Mucosa of rectum (tissue), 2 donors: ENCODE results near the gene HOXB1.

Source experiments
- H3K27ac ChIP-seq, 2 donors: one replicate each; pipeline ENCODE4 v1.7.0; 2013; ENCODE audit warnings: inconsistent platforms in 2 of 2, low read depth in 2 of 2, low read length in 2 of 2
- H3K27me3 ChIP-seq, 2 donors: one replicate each; pipeline ENCODE4 v1.7.0; 2013; ENCODE audit warnings: low read length in 2 of 2; ENCODE audit not compliant: control insufficient read depth in 2 of 2, insufficient read depth in 2 of 2
- H3K36me3 ChIP-seq, 2 donors: one replicate each; pipeline ENCODE4 v1.7.0; 2013; ENCODE audit warnings: low read length in 2 of 2; ENCODE audit not compliant: control insufficient read depth in 2 of 2, insufficient read depth in 2 of 2
- H3K4me1 ChIP-seq, 2 donors: one replicate each; pipeline ENCODE4 v1.7.0; 2013; ENCODE audit warnings: low read length in 2 of 2, mild to moderate bottlenecking in 1 of 2; ENCODE audit not compliant: control insufficient read depth in 2 of 2, insufficient read depth in 2 of 2
- H3K4me3 ChIP-seq, 2 donors: one replicate each; pipeline ENCODE4 v1.7.0; 2013; ENCODE audit warnings: low read length in 2 of 2
- H3K9ac ChIP-seq, 2 donors: one replicate each; pipeline ENCODE4 v1.7.0; 2013; ENCODE audit warnings: low read length in 2 of 2, low read depth in 1 of 2, mild to moderate bottlenecking in 1 of 2
- H3K9me3 ChIP-seq, 2 donors: one replicate each; pipeline ENCODE4 v1.7.0; 2013; ENCODE audit warnings: low read length in 2 of 2; ENCODE audit not compliant: control insufficient read depth in 2 of 2
- donor health status: healthy.
- donor health status: Normal muscosa, but diverticular disease.

Gene HOXB1

GRCh38 chr17:48532261-48532660 is 1.4 kb upstream of the HOXB1 start:
- no peak overlapping the region for H3K9ac ChIP-seq
- no peak overlapping the region for H3K27ac ChIP-seq
- H3K36me3 ChIP-seq = no peaks in the 10 kb centered on the region
- no peaks in the 10 kb centered on the region for H3K4me1 ChIP-seq
- no peak overlapping the region for H3K4me3 ChIP-seq
- no peaks in the 10 kb centered on the region for H3K9me3 ChIP-seq
- peaks cover 0 to 2% of the 10 kb centered on the region in 2 donors for H3K27me3 ChIP-seq

- Histone ChIP-seq H3K4me1 (no peaks in the 10 kb centered on the region), H3K4me3 (no peak overlapping the region), H3K9me3 (no peaks in the 10 kb centered on the region), H3K27ac (no peak overlapping the region), H3K27me3 (peaks cover 4 to 8% of the 10 kb centered on the region in 2 donors), H3K36me3 (no peaks in the 10 kb centered on the region), H3K9ac (no peak overlapping the region)
Measured at GRCh38 chr17:48530208-48530886, 464 bp downstream of the HOXB1 start.

GRCh38 chr17:48529683-48530009 is 1.2 kb downstream of the HOXB1 start:
- no peak overlapping the region for H3K4me3 ChIP-seq
- no peaks in the 10 kb centered on the region for H3K9me3 ChIP-seq
- no peaks in the 10 kb centered on the region for H3K4me1 ChIP-seq
- no peak overlapping the region for H3K9ac ChIP-seq
- H3K27me3 ChIP-seq = peaks cover 4 to 10% of the 10 kb centered on the region in 2 donors
- no peak overlapping the region for H3K27ac ChIP-seq
- no peaks in the 10 kb centered on the region for H3K36me3 ChIP-seq

GRCh38 chr17:48528936-48529682 is 1.7 kb downstream of the HOXB1 start:
- H3K4me1 ChIP-seq = no peaks in the 10 kb centered on the region
- H3K9ac ChIP-seq = no peak overlapping the region
- H3K27me3 ChIP-seq = peaks cover 4 to 10% of the 10 kb centered on the region in 2 donors
- H3K4me3 ChIP-seq = no peak overlapping the region
- no peak overlapping the region for H3K27ac ChIP-seq
- no peaks in the 10 kb centered on the region for H3K36me3 ChIP-seq
- H3K9me3 ChIP-seq = no peaks in the 10 kb centered on the region

- Histone ChIP-seq H3K4me3 (no peak overlapping the region), H3K36me3 (no peaks in the 10 kb centered on the region), H3K9ac (no peak overlapping the region), H3K4me1 (no peaks in the 10 kb centered on the region), H3K9me3 (no peaks in the 10 kb centered on the region), H3K27ac (no peak overlapping the region), H3K27me3 (peaks cover 4 to 10% of the 10 kb centered on the region in 2 donors)
Measured at GRCh38 chr17:48528153-48528935, 2.5 kb downstream of the HOXB1 start.

- Histone ChIP-seq H3K9ac (no peak overlapping the region), H3K4me1 (no peaks in the 10 kb centered on the region), H3K9me3 (no peaks in the 10 kb centered on the region), H3K36me3 (no peaks in the 10 kb centered on the region), H3K27me3 (peaks cover 4 to 10% of the 10 kb centered on the region in 2 donors), H3K27ac (no peak overlapping the region), H3K4me3 (no peak overlapping the region)
Measured at GRCh38 chr17:48527547-48527932, 3.3 kb downstream of the HOXB1 start.

- no peak overlapping the region for H3K4me3 ChIP-seq
- H3K36me3 ChIP-seq = no peaks in the 10 kb centered on the region
- no peaks in the 10 kb centered on the region for H3K9me3 ChIP-seq
- H3K27ac ChIP-seq = no peak overlapping the region
- no peak overlapping the region for H3K9ac ChIP-seq
- peaks cover 4 to 10% of the 10 kb centered on the region in 2 donors for H3K27me3 ChIP-seq
- peaks cover 0 to 4% of the 10 kb centered on the region in 2 donors for H3K4me1 ChIP-seq
Measured at GRCh38 chr17:48526608-48527546, 3.9 kb downstream of the HOXB1 start.

GRCh38 chr17:48523010-48523409 is 7.8 kb downstream of the HOXB1 start:
- no peak overlapping the region for H3K9ac ChIP-seq
- peaks cover 4 to 8% of the 10 kb centered on the region in 2 donors for H3K27me3 ChIP-seq
- H3K27ac ChIP-seq = no peak overlapping the region

GRCh38 chr17:48522031-48522653 is 8.7 kb downstream of the HOXB1 start:
- H3K9ac ChIP-seq = no peak overlapping the region
- H3K4me3 ChIP-seq = no peak overlapping the region
- peaks cover 0 to 7% of the 10 kb centered on the region in 2 donors for H3K4me1 ChIP-seq
- H3K9me3 ChIP-seq = no peaks in the 10 kb centered on the region
- peaks cover 4 to 8% of the 10 kb centered on the region in 2 donors for H3K27me3 ChIP-seq
- no peak overlapping the region for H3K27ac ChIP-seq
- no peaks in the 10 kb centered on the region for H3K36me3 ChIP-seq

More at GRCh38 chr17:48523010-48523409, 7.8 kb downstream of the HOXB1 start:
- H3K36me3 ChIP-seq = no peaks in the 10 kb centered on the region
- H3K4me1 ChIP-seq = peaks cover 0 to 4% of the 10 kb centered on the region in 2 donors
- H3K4me3 ChIP-seq = no peak overlapping the region
- H3K9me3 ChIP-seq = no peaks in the 10 kb centered on the region
